Upper lobe of left lung (tissue), 6 donors: ENCODE results near the gene INTS14. TPM values are rescaled to one million over a fixed set of nuclear protein-coding genes. Genes with fewer than 3 reads are reported as not detected.

Experiments
- ATAC-seq, 2 donors: fragments of 200-7000 bp; cut with Tn5 transposase; one replicate each; pipeline ENCODE4 v1.9.1; 2022; ENCODE audit warnings: mild to moderate bottlenecking in 2 of 2, moderate library complexity in 2 of 2; ENCODE audit not compliant: low FRiP score in 2 of 2
- DNase-seq, 2 donors: peaks; one replicate each; pipeline ENCODE4 v3.0.0-alpha.2; 2019 to 2020
- H3K27ac ChIP-seq, 4 donors: fragments of 200-600 bp; sonication (generic); one replicate each; pipeline ENCODE4 v1.5.1; 2016 to 2019
- H3K27me3 ChIP-seq, 4 donors: fragments of 200-600 bp; sonication (generic); one replicate each; pipeline ENCODE4 v1.5.1; 2017 to 2019
- H3K36me3 ChIP-seq, 4 donors: fragments of 200-600 bp; sonication (generic); one replicate each; pipeline ENCODE4 v1.5.1; 2016 to 2019
- H3K4me1 ChIP-seq, 4 donors: fragments of 200-600 bp; sonication (generic); one replicate each; pipeline ENCODE4 v1.5.1; 2018 to 2019
- H3K4me3 ChIP-seq, 4 donors: fragments of 200-600 bp; sonication (generic); one replicate each; pipeline ENCODE4 v1.5.1; 2017 to 2019; ENCODE audit warnings: mild to moderate bottlenecking in 2 of 4, moderate library complexity in 1 of 4
- H3K9me3 ChIP-seq, 4 donors: fragments of 200-600 bp; sonication (generic); one replicate each; pipeline ENCODE4 v1.5.1; 2018 to 2019
- EP300 ChIP-seq, 4 donors: sonication (generic); formaldehyde crosslinking; IDR thresholded peaks; one replicate each; pipeline ENCODE4 v1.5.1; 2017; ENCODE audit warnings: antibody characterized with exemption in 4 of 4, control low read depth in 2 of 4
- POLR2A ChIP-seq, 4 donors: fragments of 450-650 bp; IDR thresholded peaks; one replicate each; pipeline ENCODE4 v1.5.1; 2016 to 2017; ENCODE audit warnings: antibody characterized with exemption in 4 of 4, mild to moderate bottlenecking in 2 of 4
- POLR2AphosphoS5 ChIP-seq, 2 donors: sonication (generic); formaldehyde crosslinking; IDR thresholded peaks; one replicate each; pipeline ENCODE4 v1.5.1; 2017; ENCODE audit warnings: antibody characterized with exemption in 2 of 2
- WGBS, 2 donors: methylation state at CpG; one replicate each; pipeline ENCODE4 v1.1.5; 2017 to 2018; 5-methylcytosine and 5-hydroxymethylcytosine counted together
- total RNA-seq, 6 donors: library from RNA; depleted of rRNA in 4 of 6; stranded (reverse); fragments of >200 nt in 4 of 6; gene quantifications; one replicate each; pipeline versions ENCODE4 v1.1.0 to v1.2.1, GENCODE V29; 2016 to 2021
- TF ChIP-seq, protein P1 (sequence below), 6 experiments: fragments of 450-650 bp in 4 of 6; fragments of 200-600 bp in 2 of 6; sonication (generic) in 2 of 6; IDR thresholded peaks; one replicate each; pipeline ENCODE4 v1.5.1; 2016 to 2019; ENCODE audit warnings: antibody characterized with exemption in 6 of 6
- donor health status: DM: no; HTN: no; CAD: no; lungs with moderate emphysema.
- donor health status: DM: no; HTN: yes; CAD: no; lungs with severe emphysema.

INTS14 gene
- total RNA-seq, 6 donors from 2014 or later, result 25.1 to 44.4 (median 30.0) TPM

DNA sequence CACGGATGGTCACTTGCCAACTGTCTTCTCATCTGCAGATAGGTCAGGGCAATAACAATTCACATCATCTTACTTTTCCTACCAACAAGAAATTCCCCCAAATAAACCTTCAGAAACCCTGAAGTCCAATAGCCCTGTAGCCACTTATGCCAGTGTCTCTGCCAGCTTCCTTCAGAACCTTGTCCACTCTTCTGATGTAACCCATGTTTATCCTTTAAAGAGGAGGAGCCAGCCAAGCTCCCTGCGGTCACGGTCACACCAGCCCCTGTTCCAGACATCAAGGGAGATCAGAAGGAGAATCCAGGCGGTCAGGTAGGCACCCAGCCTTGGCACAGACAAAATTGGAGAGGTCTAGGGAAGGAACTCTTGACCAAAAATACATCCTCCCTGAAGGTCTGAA is 34.5 kb upstream of the INTS14 start:
- no peak for DNase-seq
- H3K4me1 ChIP-seq, result peaks cover 0 to 11% (median 5%) of the 10 kb centered on the region in 4 donors
- H3K9me3 ChIP-seq, result no peaks in the 10 kb centered on the region
- H3K4me3 ChIP-seq, result no peak overlapping the region
- 91 to 97% methylated on average over 4 of the region's 4 CpGs for WGBS, 2 donors
- no peak for ATAC-seq
- no peak overlapping the region for H3K27ac ChIP-seq
- TF ChIP-seq, protein P1, sequence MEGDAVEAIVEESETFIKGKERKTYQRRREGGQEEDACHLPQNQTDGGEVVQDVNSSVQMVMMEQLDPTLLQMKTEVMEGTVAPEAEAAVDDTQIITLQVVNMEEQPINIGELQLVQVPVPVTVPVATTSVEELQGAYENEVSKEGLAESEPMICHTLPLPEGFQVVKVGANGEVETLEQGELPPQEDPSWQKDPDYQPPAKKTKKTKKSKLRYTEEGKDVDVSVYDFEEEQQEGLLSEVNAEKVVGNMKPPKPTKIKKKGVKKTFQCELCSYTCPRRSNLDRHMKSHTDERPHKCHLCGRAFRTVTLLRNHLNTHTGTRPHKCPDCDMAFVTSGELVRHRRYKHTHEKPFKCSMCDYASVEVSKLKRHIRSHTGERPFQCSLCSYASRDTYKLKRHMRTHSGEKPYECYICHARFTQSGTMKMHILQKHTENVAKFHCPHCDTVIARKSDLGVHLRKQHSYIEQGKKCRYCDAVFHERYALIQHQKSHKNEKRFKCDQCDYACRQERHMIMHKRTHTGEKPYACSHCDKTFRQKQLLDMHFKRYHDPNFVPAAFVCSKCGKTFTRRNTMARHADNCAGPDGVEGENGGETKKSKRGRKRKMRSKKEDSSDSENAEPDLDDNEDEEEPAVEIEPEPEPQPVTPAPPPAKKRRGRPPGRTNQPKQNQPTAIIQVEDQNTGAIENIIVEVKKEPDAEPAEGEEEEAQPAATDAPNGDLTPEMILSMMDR (IDR thresholded peaks at IDR 0.05), result no peak
- no peak for TF ChIP-seq POLR2A (IDR thresholded peaks at IDR 0.05)
- no peak for TF ChIP-seq EP300 (IDR thresholded peaks at IDR 0.05)
- TF ChIP-seq POLR2AphosphoS5 (IDR thresholded peaks at IDR 0.05), result no peak
- H3K27me3 ChIP-seq, result no peaks in the 10 kb centered on the region
- H3K36me3 ChIP-seq, result no peaks in the 10 kb centered on the region

DNA sequence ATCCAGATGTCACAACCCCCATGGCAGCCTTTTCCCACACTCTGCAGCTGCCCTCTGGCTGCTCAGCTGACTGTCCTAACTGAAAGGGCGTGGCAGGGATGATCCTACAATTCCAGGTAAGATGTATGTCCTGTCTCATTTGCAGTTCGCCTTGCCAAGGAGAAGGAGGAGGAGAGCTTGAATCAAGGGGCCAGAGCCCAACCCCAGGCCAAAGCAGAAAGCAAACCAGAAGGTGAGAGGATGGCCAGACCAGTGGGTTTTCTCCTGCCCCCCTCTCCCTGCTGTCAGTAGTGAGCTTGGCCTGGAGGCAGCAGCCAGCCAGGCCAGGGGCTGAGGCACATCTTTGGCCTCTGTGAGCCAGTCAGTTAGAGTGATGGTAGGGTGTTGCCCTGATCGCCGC is 33.4 kb upstream of the INTS14 start:
- ATAC-seq (no peak), DNase-seq (no peak)
- Histone ChIP-seq H3K4me1 (peaks cover 0 to 11% (median 5%) of the 10 kb centered on the region in 4 donors), H3K27ac (no peak overlapping the region), H3K36me3 (no peaks in the 10 kb centered on the region), H3K4me3 (no peak overlapping the region), H3K9me3 (no peaks in the 10 kb centered on the region), H3K27me3 (no peaks in the 10 kb centered on the region)
- 88 to 100% methylated on average over 3 to 4 of the region's 4 CpGs for WGBS, 2 donors
- TF ChIP-seq, protein P1 (IDR thresholded peaks at IDR 0.05), result no peak
- TF ChIP-seq EP300 (IDR thresholded peaks at IDR 0.05) (no peak), POLR2AphosphoS5 (IDR thresholded peaks at IDR 0.05) (no peak), POLR2A (IDR thresholded peaks at IDR 0.05) (no peak)

DNA sequence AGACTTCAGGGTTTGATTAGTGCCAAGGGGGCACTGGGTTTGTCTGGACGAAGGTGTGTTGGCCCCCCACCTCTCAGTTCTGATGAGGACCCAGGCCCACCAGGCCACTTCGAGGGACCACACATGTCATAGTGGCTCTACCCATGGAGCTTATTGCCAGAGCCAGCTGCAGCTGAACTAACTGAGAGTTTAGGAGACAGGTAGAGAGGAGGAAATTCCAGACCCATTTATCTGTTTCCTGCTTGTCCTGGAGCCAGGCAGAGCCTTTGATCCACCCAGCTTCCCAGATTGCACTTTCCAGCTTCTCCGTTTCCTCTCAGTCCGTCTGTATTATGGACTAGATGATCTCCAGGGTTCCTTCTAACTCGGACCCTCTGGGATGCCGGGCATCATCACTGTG is 31.7 kb upstream of the INTS14 start:
- TF ChIP-seq EP300 (IDR thresholded peaks at IDR 0.05), result no peak
- no peak for TF ChIP-seq POLR2A (IDR thresholded peaks at IDR 0.05)
- TF ChIP-seq, protein P1 (IDR thresholded peaks at IDR 0.05), result no peak
- TF ChIP-seq POLR2AphosphoS5 (IDR thresholded peaks at IDR 0.05), result no peak
- H3K27me3 ChIP-seq, result no peaks in the 10 kb centered on the region

DNA sequence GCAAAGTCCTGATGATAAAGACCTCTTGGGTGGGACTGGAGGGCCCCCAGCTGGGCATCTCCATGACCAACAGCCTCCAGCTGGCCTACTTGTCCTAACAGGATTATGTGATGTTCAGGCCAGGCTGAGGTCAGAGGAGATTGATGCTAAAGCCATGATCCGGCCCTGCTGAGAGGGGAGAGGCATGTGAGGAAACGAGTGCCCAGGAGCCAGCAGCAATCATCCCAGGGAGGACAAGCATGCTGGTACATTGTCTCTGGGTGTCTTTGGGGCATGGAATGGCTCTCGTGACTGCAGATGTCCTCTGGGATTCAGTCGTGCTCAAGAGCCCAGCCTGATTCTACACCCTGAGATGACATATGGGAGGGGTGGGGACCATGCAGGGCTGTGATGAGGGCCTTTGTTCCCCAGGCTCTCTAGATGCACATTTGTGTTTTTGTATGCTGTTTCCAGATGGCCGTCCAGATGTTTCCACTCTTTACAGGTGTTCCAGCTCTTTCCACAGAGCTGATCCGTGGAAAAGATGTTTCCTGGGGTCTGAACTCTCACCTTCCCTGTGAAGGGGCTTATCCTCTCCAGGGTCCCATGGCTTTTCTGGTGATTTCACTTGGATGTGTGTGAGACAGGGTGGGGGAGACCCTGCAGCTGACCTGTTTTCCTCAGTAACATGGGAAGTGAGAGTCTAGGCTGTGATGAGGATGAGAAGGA is 31.0 kb upstream of the INTS14 start:
- ATAC-seq (no peak), DNase-seq (no peak)
- Histone ChIP-seq H3K4me1 (peaks cover 8 to 19% (median 14%) of the 10 kb centered on the region in 4 donors), H3K4me3 (no peak overlapping the region), H3K9me3 (no peaks in the 10 kb centered on the region), H3K27me3 (no peaks in the 10 kb centered on the region), H3K27ac (peak overlapping the region in 1 of 4 donors; percentile 6), H3K36me3 (no peaks in the 10 kb centered on the region)
- 60 to 68% methylated on average over 4 to 6 of the region's 6 CpGs for WGBS, 2 donors
- no peak for TF ChIP-seq POLR2AphosphoS5 (IDR thresholded peaks at IDR 0.05)
- TF ChIP-seq, protein P1 (IDR thresholded peaks at IDR 0.05), result no peak
- TF ChIP-seq POLR2A (IDR thresholded peaks at IDR 0.05), result no peak
- TF ChIP-seq EP300 (IDR thresholded peaks at IDR 0.05), result no peak

More for the DNA sequence above, 31.7 kb upstream of the INTS14 start:
- Histone ChIP-seq H3K36me3 (no peaks in the 10 kb centered on the region), H3K4me1 (peaks cover 8 to 19% (median 14%) of the 10 kb centered on the region in 4 donors), H3K9me3 (no peaks in the 10 kb centered on the region), H3K27ac (peak overlapping the region in 1 of 4 donors; percentile 6), H3K4me3 (no peak overlapping the region)
- ATAC-seq (no peak), DNase-seq (no peak)
- WGBS, 2 donors, result 59 to 82% methylated on average over 5 to 6 of the region's 6 CpGs

DNA sequence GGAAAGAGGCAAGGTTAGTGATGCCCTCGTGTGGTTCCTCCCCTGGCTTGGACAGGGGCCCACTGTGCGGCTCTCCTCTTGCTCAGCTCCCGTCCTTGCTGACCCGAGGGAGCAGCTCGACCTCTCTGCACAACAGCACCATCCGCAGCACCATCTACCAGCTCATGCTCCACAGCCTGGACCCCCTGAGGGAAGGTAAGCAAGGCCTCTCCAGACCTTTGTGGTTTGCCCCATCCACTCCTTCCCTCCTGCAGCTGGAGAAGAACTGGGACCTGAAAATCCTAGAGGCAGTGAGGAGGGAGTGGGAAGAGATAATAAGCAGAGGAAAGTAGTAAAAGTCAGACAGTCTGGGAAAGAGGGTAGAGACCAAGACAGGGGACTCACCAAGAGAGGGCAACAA is 28.6 kb upstream of the INTS14 start:
- DNase-seq (no peak), ATAC-seq (no peak)
- peaks cover 8 to 19% (median 14%) of the 10 kb centered on the region in 4 donors for H3K4me1 ChIP-seq
- H3K27ac ChIP-seq, result no peak overlapping the region
- no peaks in the 10 kb centered on the region for H3K36me3 ChIP-seq
- no peaks in the 10 kb centered on the region for H3K27me3 ChIP-seq
- H3K4me3 ChIP-seq, result no peak overlapping the region
- 82 to 83% methylated on average over 6 of the region's 6 CpGs for WGBS, 2 donors
- TF ChIP-seq EP300 (IDR thresholded peaks at IDR 0.05) (no peak), POLR2AphosphoS5 (IDR thresholded peaks at IDR 0.05) (no peak), POLR2A (IDR thresholded peaks at IDR 0.05) (no peak)
- TF ChIP-seq, protein P1 (IDR thresholded peaks at IDR 0.05), result no peak
- no peaks in the 10 kb centered on the region for H3K9me3 ChIP-seq
